IMR-90 (cell line): Measurements from ENCODE around the gene FBXW4. TPM values are rescaled to one million over a fixed set of nuclear protein-coding genes. Genes with fewer than 3 reads are reported as not detected.

Source experiments
- ATAC-seq: fragments of 200-7000 bp; cut with Tn5 transposase; 2 replicates; pipeline ENCODE4 v1.9.1; 2020; ENCODE audit warnings: low read depth, mild to moderate bottlenecking, moderate library complexity
- BruUV-seq: library from RNA; stranded (reverse); fragments of 400-500 nt; replicated peaks from 2 replicates; lab custom pipeline; 2021; lab: Mats Ljungman, UMichigan
- CTCF ChIA-PET: fragments of 300-600 bp; formaldehyde crosslinking; extraction: SDS; loops from one replicate; lab custom pipeline; 2021; ENCODE audit warnings: antibody characterized with exemption; lab: Yijun Ruan, JAX
- POLR2A ChIA-PET: fragments of 300-600 bp; sonication (Branson Sonifier 250); formaldehyde crosslinking; loops from one replicate; lab custom pipeline; 2022; ENCODE audit warnings: antibody characterized with exemption; ENCODE audit not compliant: unreplicated experiment; lab: Charles Lee
- DNase-seq: peaks from one replicate; pipeline ENCODE4 v3.0.0; 2013
- H2AFZ ChIP-seq: replicated peaks from 2 replicates; pipeline ENCODE3; 2013; ENCODE audit warnings: low read length, mild to moderate bottlenecking; ENCODE audit not compliant: poor library complexity
- H2AK5ac ChIP-seq: 2 replicates; pipeline ENCODE4 v1.6.1; 2013; ENCODE audit warnings: low read depth, low read length, inconsistent platforms
- H2AK9ac ChIP-seq: replicated peaks from 2 replicates; pipeline ENCODE3; 2013; ENCODE audit warnings: mild to moderate bottlenecking, low read depth, low read length, moderate library complexity; ENCODE audit not compliant: poor library complexity
- H2BK120ac ChIP-seq: 2 replicates; pipeline ENCODE4 v1.6.1; 2013; ENCODE audit warnings: low read depth, low read length, inconsistent platforms
- H2BK15ac ChIP-seq: 3 replicates; pipeline ENCODE4 v1.6.1; 2013; ENCODE audit warnings: low read depth, low read length, inconsistent platforms
- H2BK20ac ChIP-seq: 2 replicates; pipeline ENCODE4 v1.6.1; 2013; ENCODE audit warnings: low read depth, mild to moderate bottlenecking, inconsistent platforms, low read length, moderate library complexity
- H2BK5ac ChIP-seq: 2 replicates; pipeline ENCODE4 v1.6.1; 2013; ENCODE audit warnings: mild to moderate bottlenecking, low read depth, low read length, inconsistent platforms; ENCODE audit not compliant: poor library complexity, severe bottlenecking
- H3K14ac ChIP-seq: replicated peaks from 2 replicates; pipeline ENCODE4 v1.6.1; 2013; ENCODE audit warnings: low read depth, low read length, inconsistent platforms
- H3K18ac ChIP-seq: 2 replicates; pipeline ENCODE4 v1.6.1; 2013; ENCODE audit warnings: low read depth, low read length, control low read depth
- H3K23ac ChIP-seq: 2 replicates; pipeline ENCODE4 v1.6.1; 2013; ENCODE audit warnings: low read depth, low read length, inconsistent platforms
- H3K27ac ChIP-seq: 2 replicates; pipeline ENCODE4 v1.5.1; 2013; ENCODE audit warnings: mild to moderate bottlenecking, control low read depth, low read length; ENCODE audit not compliant: insufficient read depth
- H3K27me3 ChIP-seq: 2 replicates; pipeline ENCODE4 v1.6.1; 2013; ENCODE audit warnings: low read length; ENCODE audit not compliant: control insufficient read depth, insufficient read depth
- H3K36me3 ChIP-seq: 2 replicates; pipeline ENCODE4 v1.6.1; 2013; ENCODE audit warnings: low read length, mixed read lengths; ENCODE audit not compliant: control insufficient read depth, insufficient read depth
- H3K4ac ChIP-seq: 2 replicates; pipeline ENCODE4 v1.6.1; 2013; ENCODE audit warnings: low read depth, low read length, inconsistent platforms
- H3K4me1 ChIP-seq: 2 replicates; pipeline ENCODE4 v1.6.1; 2013; ENCODE audit warnings: low read length, mixed read lengths; ENCODE audit not compliant: control insufficient read depth, insufficient read depth
- H3K4me2 ChIP-seq: 2 replicates; pipeline ENCODE4 v1.6.1; 2013; ENCODE audit warnings: low read depth, mild to moderate bottlenecking, control low read depth, low read length, moderate library complexity
- H3K4me3 ChIP-seq: 2 replicates; pipeline ENCODE4 v1.5.1; 2013; ENCODE audit warnings: low read depth, mild to moderate bottlenecking, control low read depth, low read length, moderate library complexity; ENCODE audit not compliant: insufficient read depth
- H3K56ac ChIP-seq: 2 replicates; pipeline ENCODE4 v1.6.1; 2013; ENCODE audit warnings: low read length, inconsistent platforms; ENCODE audit not compliant: insufficient read depth; ENCODE audit errors: extremely low read depth
- H3K79me1 ChIP-seq, 2 experiments: 2 replicates each; pipeline ENCODE4 v1.6.1; 2013; ENCODE audit warnings: low read length in 2 of 2, inconsistent platforms in 1 of 2, low read depth in 1 of 2
- H3K9ac ChIP-seq: 2 replicates; pipeline ENCODE4 v1.6.1; 2013; ENCODE audit warnings: low read depth, low read length, control low read depth
- H3K9me1 ChIP-seq: 2 replicates; pipeline ENCODE4 v1.6.1; 2013; ENCODE audit warnings: low read length, inconsistent platforms; ENCODE audit not compliant: insufficient read depth
- H3K9me3 ChIP-seq: 2 replicates; pipeline ENCODE4 v1.6.1; 2013; ENCODE audit warnings: low read length; ENCODE audit not compliant: control insufficient read depth, insufficient read depth
- H4K20me1 ChIP-seq: 2 replicates; pipeline ENCODE4 v1.6.1; 2013; ENCODE audit warnings: low read length, inconsistent platforms; ENCODE audit not compliant: insufficient read depth
- H4K5ac ChIP-seq: 2 replicates; pipeline ENCODE4 v1.6.1; 2013; ENCODE audit warnings: mild to moderate bottlenecking, low read depth, low read length, control low read depth
- H4K8ac ChIP-seq, 2 experiments: 2 replicates each; pipeline ENCODE4 v1.6.1; 2013; ENCODE audit warnings: low read depth in 2 of 2, low read length in 2 of 2, control low read depth in 1 of 2, inconsistent platforms in 1 of 2
- H4K91ac ChIP-seq: 2 replicates; pipeline ENCODE4 v1.6.1; 2013; ENCODE audit warnings: low read depth, low read length, inconsistent platforms; ENCODE audit not compliant: insufficient read depth
- CTCF ChIP-seq: conservative IDR thresholded peaks from 2 replicates; pipeline ENCODE4 v1.5.1; 2012; ENCODE audit warnings: mild to moderate bottlenecking, low read depth, low read length, improper control_type of control experiment
- POLR2A ChIP-seq: IDR thresholded peaks from 2 replicates; pipeline ENCODE4 v1.6.1; 2012; ENCODE audit warnings: mild to moderate bottlenecking, low read depth, low read length
- RFX5 ChIP-seq: IDR thresholded peaks from 2 replicates; pipeline ENCODE4 v1.8.0; 2012; ENCODE audit warnings: low read depth, mild to moderate bottlenecking, low read length, moderate library complexity
- WGBS, 2 experiments: methylation state at CpG; one replicate each; pipeline versions ENCODE4 v1.1.5 to v1.1.7; 2013; ENCODE audit warnings: missing lambda C conversion rate in 2 of 2; ENCODE audit not compliant: insufficient read length in 1 of 2; ENCODE audit errors: extremely low coverage in 2 of 2; 5-methylcytosine and 5-hydroxymethylcytosine counted together
- dilution Hi-C: fragments of 300-500 bp; cut with HindIII; formaldehyde crosslinking; loops from one replicate; pipeline ENCODE4 v1.14.3; 2018; ENCODE audit warnings: low sequenced_read_pairs; ENCODE audit not compliant: unreplicated experiment
- in situ Hi-C: fragments of 300-500 bp; cut with MboI; formaldehyde crosslinking; loops from 3 replicates; pipeline ENCODE4 v1.14.3; 2019; ENCODE audit warnings: low sequenced_read_pairs, inconsistent platforms, mixed read lengths
- intact Hi-C: fragments of 100-400 bp; cut with micrococcal nuclease; formaldehyde crosslinking; loops from 2 replicates; pipeline ENCODE4 v1.10.0; 2022
- polyA plus RNA-seq, 3 experiments: library from polyadenylated mRNA; depleted of rRNA; stranded (reverse); fragments of >200 nt; gene quantifications; 2 replicates each; pipeline ENCODE4 v1.2.3, GENCODE V29; 2012; ENCODE audit warnings: low replicate concordance in 1 of 3
- total RNA-seq: library from RNA; depleted of rRNA; stranded (reverse); fragments of >200 nt; gene quantifications from 2 replicates; pipeline ENCODE4 v1.2.3, GENCODE V29; 2012

Gene FBXW4
- total and polyA plus RNA-seq, 2 of the 4 experiments (the other 2 are of a cell fraction), result 19.3 to 26.7 TPM

GRCh38 chr10:101615525-101616116 is 79.3 kb downstream of the FBXW4 start:
- dilution Hi-C loops (no loop called here), in situ Hi-C loops (no loop called here), intact Hi-C loops (no loop called here)
- no peak overlapping the region for H3K14ac ChIP-seq
- H3K4ac ChIP-seq, result no peak overlapping the region
- H2AK9ac ChIP-seq, result peak overlapping the region; percentile 18
- H3K56ac ChIP-seq, result no peak overlapping the region
- H3K4me1 ChIP-seq, result 0 out of 2 replicates have a peak, but pooled peaks cover 3% of the 10 kb centered on the region
- no peak overlapping the region for H3K23ac ChIP-seq
- H3K9ac ChIP-seq, result no peak overlapping the region
- H3K36me3 ChIP-seq, result peaks cover 18% of the 10 kb centered on the region; the same call in 1 of the 2 replicates
- CTCF ChIA-PET, result no interaction called here
- no peaks in the 10 kb centered on the region for H3K9me3 ChIP-seq
- H2BK20ac ChIP-seq, result no peak overlapping the region
- no peak overlapping the region for H2AK5ac ChIP-seq
- no peak overlapping the region for H4K91ac ChIP-seq
- H3K27me3 ChIP-seq, result no peaks in the 10 kb centered on the region
- H2AFZ ChIP-seq, result no peak overlapping the region
- peaks cover 12% of the 10 kb centered on the region for H3K9me1 ChIP-seq
- H2BK15ac ChIP-seq, result no peak overlapping the region
- BruUV-seq, result no TSS peak
- no peak overlapping the region for H2BK5ac ChIP-seq
- H3K79me1 ChIP-seq, result no peaks in the 10 kb centered on the region; a peak in 1 of 4 replicates
- no peak overlapping the region for H3K4me2 ChIP-seq
- ATAC-seq (no peak), DNase-seq (no peak)
- H4K5ac ChIP-seq, result no peak overlapping the region
- POLR2A ChIA-PET, result no interaction called here
- H2BK120ac ChIP-seq, result no peak overlapping the region
- WGBS, 2 experiments, result 50% methylated on average over 1 of the region's 5 CpGs; no CpG with 5 or more reads in 1 of the 2 experiments
- H3K4me3 ChIP-seq, result no peak overlapping the region
- no peaks in the 10 kb centered on the region for H4K20me1 ChIP-seq
- TF ChIP-seq RFX5 (no peak), CTCF (no peak), POLR2A (no peak)
- no peak overlapping the region for H3K27ac ChIP-seq
- no peak overlapping the region for H3K18ac ChIP-seq
- H4K8ac ChIP-seq, result no peak overlapping the region
